B cell (primary cell): Measurements from ENCODE around the gene SEPSECS.

Source experiments
- CTCF ChIP-seq: fragments of 200-600 bp; IDR thresholded peaks from one replicate; pipeline ENCODE4 v1.8.0; 2022; ENCODE audit warnings: antibody characterized with exemption, mild to moderate bottlenecking
- EZH2 ChIP-seq: IDR thresholded peaks from 2 replicates; pipeline ENCODE4 v1.6.1; 2012; ENCODE audit warnings: borderline replicate concordance, low read depth, mild to moderate bottlenecking, moderate library complexity, low read length; ENCODE audit not compliant: insufficient read depth, poor library complexity, severe bottlenecking

- TF ChIP-seq CTCF (no peak), EZH2 (no peak)
These were observed 43.0 kb downstream of the SEPSECS start for GRCh38 chr4:25117274-25117673.
